OCI-LY3 (cell line): ENCODE results near the gene UBE2D3.

Experiments used
- CTCF ChIP-seq: fragments of 200-600, 300-600 bp; sonication (generic); IDR thresholded peaks from 2 replicates; pipeline ENCODE4 v1.5.1; 2014; ENCODE audit warnings: antibody characterized with exemption, low read length, low read depth
- EZH2phosphoT487 ChIP-seq: fragments of 200-600 bp; shearing (Covaris generic); IDR thresholded peaks from 2 replicates; pipeline ENCODE4 v1.6.1; 2018; ENCODE audit warnings: antibody characterized with exemption, mixed run types, low read depth

- TF ChIP-seq CTCF (no peak), EZH2phosphoT487 (no peak)
Measured at GRCh38 chr4:102823897-102824296, 3.5 kb downstream of the UBE2D3 start.
